ENCODE measurements around the gene SIAE. TPM values are rescaled to one million over a fixed set of nuclear protein-coding genes. Genes with fewer than 3 reads are reported as not detected.

SIAE gene
- total RNA-seq, 2 donors from 2014 or later = 128 to 236 TPM

GRCh38 chr11:124717786-124718651 is 44.5 kb upstream of the SIAE start:
- Histone ChIP-seq H3K9ac (ENCODE audit: low read depth in 2 of 2, low read length in 2 of 2) (no peak overlapping the region), H3K9me3 (no peaks in the 10 kb centered on the region), H3K36me3 (no peaks in the 10 kb centered on the region), H3K4me1 (peaks cover 8% of the 10 kb centered on the region), H3K27ac (no peak overlapping the region), H3K4me3 (peak overlapping the region; percentile 38), H3K27me3 (peaks cover 24% of the 10 kb centered on the region)
- no peak for TF ChIP-seq CTCF (IDR thresholded peaks at IDR 0.05)
- DNase-seq = no peak
- intact Hi-C loops (cut with DNase I) = no loop called here

DNA sequence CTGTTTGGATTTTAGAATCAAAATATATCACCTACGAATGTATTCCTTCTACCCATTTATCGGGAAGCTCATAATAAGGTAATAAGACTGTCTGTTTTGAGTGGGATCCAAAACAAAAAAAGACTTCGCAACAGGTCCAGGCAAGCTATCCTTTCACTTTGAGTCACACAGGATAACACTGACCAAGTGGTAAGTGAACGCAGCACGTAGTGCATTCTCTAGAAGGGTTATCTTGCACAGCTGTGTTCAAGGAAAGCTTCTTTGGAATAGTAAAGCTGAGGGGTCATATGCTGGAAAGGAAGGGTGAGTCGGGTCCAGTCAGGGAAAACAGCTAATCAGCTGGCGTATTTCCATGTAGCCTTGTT is 43.9 kb upstream of the SIAE start:
- TF ChIP-seq CTCF (IDR thresholded peaks at IDR 0.05) = no peak
- no peak for DNase-seq
- H3K4me3 ChIP-seq = no peak overlapping the region
- peaks cover 8% of the 10 kb centered on the region for H3K4me1 ChIP-seq
- H3K9ac ChIP-seq (ENCODE audit: low read depth in 2 of 2, low read length in 2 of 2) = no peak overlapping the region
- H3K27ac ChIP-seq = no peak overlapping the region
- intact Hi-C loops (cut with DNase I) = no loop called here
- no peaks in the 10 kb centered on the region for H3K9me3 ChIP-seq
- no peaks in the 10 kb centered on the region for H3K36me3 ChIP-seq
- peaks cover 24% of the 10 kb centered on the region for H3K27me3 ChIP-seq

GRCh38 chr11:124716591-124716990 is 43.1 kb upstream of the SIAE start:
- TF ChIP-seq CTCF (IDR thresholded peaks at IDR 0.05) = no peak
- Histone ChIP-seq H3K9ac (ENCODE audit: low read depth in 2 of 2, low read length in 2 of 2) (no peak overlapping the region), H3K27me3 (peaks cover 24% of the 10 kb centered on the region), H3K4me1 (peaks cover 8% of the 10 kb centered on the region), H3K4me3 (no peak overlapping the region), H3K27ac (no peak overlapping the region), H3K36me3 (no peaks in the 10 kb centered on the region), H3K9me3 (no peaks in the 10 kb centered on the region)
- no peak for DNase-seq
- intact Hi-C loops (cut with DNase I) = no loop called here

DNA sequence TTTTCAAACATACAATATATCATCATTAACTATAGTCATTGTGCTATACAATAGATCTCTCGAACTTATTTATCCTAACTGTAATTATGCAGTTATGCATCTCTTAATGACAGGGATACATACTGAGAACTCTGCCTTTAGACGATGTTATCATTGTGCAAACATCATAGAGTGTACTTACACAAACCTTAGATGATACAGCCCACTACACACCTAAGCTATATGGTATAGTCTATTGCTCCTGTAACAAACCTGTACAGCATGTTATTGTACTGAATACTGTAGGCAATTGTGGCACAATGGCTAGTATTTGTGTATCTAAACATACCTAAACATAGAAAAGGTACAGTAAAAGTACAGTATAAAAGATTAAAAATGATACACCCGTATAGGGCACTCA is 38.9 kb upstream of the SIAE start:
- Histone ChIP-seq H3K4me3 (no peak overlapping the region), H3K36me3 (no peaks in the 10 kb centered on the region), H3K9ac (ENCODE audit: low read depth in 2 of 2, low read length in 2 of 2) (no peak overlapping the region), H3K27me3 (peaks cover 2% of the 10 kb centered on the region), H3K4me1 (no peaks in the 10 kb centered on the region), H3K9me3 (no peaks in the 10 kb centered on the region), H3K27ac (no peak overlapping the region)
- intact Hi-C loops (cut with DNase I) = no loop called here
- DNase-seq = no peak
- TF ChIP-seq CTCF (IDR thresholded peaks at IDR 0.05) = no peak

GRCh38 chr11:124707829-124708228 is 34.3 kb upstream of the SIAE start:
- TF ChIP-seq CTCF (IDR thresholded peaks at IDR 0.05) = no peak
- DNase-seq = no peak
- Histone ChIP-seq H3K9ac (ENCODE audit: low read depth in 2 of 2, low read length in 2 of 2) (no peak overlapping the region), H3K36me3 (no peaks in the 10 kb centered on the region), H3K27ac (no peak overlapping the region), H3K4me3 (no peak overlapping the region), H3K27me3 (no peaks in the 10 kb centered on the region), H3K9me3 (no peaks in the 10 kb centered on the region), H3K4me1 (no peaks in the 10 kb centered on the region)
- intact Hi-C loops (cut with DNase I) = no loop called here

Measured in colonic mucosa (tissue), 4 donors.